ENCODE measurements around the gene EML6. TPM values are rescaled to one million over a fixed set of nuclear protein-coding genes. Genes with fewer than 3 reads are reported as not detected.

Gene EML6
- polyA plus RNA-seq, 1 of the 3 experiments (the other 2 are of a cell fraction): 1.1 TPM

DNA sequence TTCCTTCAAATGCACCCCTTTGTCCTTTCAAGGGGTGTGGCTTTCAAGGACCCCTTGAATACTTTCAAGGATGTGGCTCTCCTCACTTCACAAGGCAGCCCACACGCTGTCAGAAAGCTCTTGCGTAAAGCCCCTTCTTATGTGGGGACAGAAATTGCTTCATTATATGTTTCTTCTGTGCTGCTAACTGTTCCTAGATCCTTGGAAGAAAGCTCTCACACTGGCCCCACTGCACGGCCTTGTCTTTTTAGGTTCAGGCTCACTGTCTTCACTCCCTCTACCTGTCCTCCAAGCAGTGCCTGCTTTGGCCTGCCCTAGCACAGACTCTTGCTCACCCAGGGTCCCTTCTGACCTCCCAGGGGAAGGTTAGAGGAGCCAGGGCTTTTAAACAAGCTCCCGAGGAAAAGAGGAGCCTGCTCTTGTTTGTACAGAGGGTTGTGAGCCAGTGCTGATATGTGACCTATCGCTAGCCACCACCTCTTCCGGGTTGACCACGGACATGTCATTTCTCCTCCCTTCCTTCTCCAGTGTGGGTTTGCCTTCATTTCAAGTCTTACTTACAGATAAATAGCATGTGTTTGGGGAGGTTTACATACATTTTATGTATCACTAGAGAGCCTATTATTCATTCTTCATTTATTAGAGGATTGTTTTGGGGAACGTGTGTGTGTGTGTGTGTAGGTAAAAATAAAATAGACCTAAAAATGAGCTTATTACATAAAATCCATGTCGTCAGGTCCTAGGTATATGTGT, 232.1 kb downstream of the EML6 start:
- POLR2A ChIA-PET: no interaction called here
- Histone ChIP-seq H3K4me2 (no peak overlapping the region), H3K27ac (ENCODE audit: low read depth in 2 of 2, low read length in 1 of 2) (no peak overlapping the region), H3K36me3 (replicated peaks in 1 of 2; ENCODE audit: control insufficient read depth in 1 of 2, insufficient read depth in 2 of 2, low read length in 1 of 2) (peaks cover 0 to 2% of the 10 kb centered on the region in 2 experiments), H2AFZ (ENCODE audit: low read depth) (no peak overlapping the region), H3K79me2 (ENCODE audit: insufficient read depth) (no peaks in the 10 kb centered on the region), H3K4me1 (ENCODE audit: control insufficient read depth in 1 of 2, insufficient read depth in 2 of 2, low read depth in 1 of 2, low read length in 1 of 2) (peaks cover 5 to 9% of the 10 kb centered on the region in 2 experiments; a peak in 3 of 4 replicates), H3F3A (replicated peaks; ENCODE audit: insufficient read depth) (peaks cover 3% of the 10 kb centered on the region), H3K9me3 (no peaks in the 10 kb centered on the region), H3K4me3 (ENCODE audit: low read depth in 2 of 2, low read length in 1 of 2) (no peak overlapping the region), H4K20me1 (ENCODE audit: insufficient read depth) (no peaks in the 10 kb centered on the region), H3K27me3 (ENCODE audit: insufficient read depth) (no peaks in the 10 kb centered on the region), H3K9ac (no peak overlapping the region), H3K9me2 (no peaks in the 10 kb centered on the region)
- DNase-seq: no peak
- no peak for TF ChIP-seq RFX5 (IDR thresholded peaks at IDR 0.05; ENCODE audit: low read length)
- TF ChIP-seq ELF1 (IDR thresholded peaks at IDR 0.05): no peak
- TF ChIP-seq, protein P1, sequence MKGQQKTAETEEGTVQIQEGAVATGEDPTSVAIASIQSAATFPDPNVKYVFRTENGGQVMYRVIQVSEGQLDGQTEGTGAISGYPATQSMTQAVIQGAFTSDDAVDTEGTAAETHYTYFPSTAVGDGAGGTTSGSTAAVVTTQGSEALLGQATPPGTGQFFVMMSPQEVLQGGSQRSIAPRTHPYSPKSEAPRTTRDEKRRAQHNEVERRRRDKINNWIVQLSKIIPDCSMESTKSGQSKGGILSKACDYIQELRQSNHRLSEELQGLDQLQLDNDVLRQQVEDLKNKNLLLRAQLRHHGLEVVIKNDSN (IDR thresholded peaks at IDR 0.05; ENCODE audit: borderline replicate concordance, low read depth): no peak
- TF ChIP-seq, protein P2, sequence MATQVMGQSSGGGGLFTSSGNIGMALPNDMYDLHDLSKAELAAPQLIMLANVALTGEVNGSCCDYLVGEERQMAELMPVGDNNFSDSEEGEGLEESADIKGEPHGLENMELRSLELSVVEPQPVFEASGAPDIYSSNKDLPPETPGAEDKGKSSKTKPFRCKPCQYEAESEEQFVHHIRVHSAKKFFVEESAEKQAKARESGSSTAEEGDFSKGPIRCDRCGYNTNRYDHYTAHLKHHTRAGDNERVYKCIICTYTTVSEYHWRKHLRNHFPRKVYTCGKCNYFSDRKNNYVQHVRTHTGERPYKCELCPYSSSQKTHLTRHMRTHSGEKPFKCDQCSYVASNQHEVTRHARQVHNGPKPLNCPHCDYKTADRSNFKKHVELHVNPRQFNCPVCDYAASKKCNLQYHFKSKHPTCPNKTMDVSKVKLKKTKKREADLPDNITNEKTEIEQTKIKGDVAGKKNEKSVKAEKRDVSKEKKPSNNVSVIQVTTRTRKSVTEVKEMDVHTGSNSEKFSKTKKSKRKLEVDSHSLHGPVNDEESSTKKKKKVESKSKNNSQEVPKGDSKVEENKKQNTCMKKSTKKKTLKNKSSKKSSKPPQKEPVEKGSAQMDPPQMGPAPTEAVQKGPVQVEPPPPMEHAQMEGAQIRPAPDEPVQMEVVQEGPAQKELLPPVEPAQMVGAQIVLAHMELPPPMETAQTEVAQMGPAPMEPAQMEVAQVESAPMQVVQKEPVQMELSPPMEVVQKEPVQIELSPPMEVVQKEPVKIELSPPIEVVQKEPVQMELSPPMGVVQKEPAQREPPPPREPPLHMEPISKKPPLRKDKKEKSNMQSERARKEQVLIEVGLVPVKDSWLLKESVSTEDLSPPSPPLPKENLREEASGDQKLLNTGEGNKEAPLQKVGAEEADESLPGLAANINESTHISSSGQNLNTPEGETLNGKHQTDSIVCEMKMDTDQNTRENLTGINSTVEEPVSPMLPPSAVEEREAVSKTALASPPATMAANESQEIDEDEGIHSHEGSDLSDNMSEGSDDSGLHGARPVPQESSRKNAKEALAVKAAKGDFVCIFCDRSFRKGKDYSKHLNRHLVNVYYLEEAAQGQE (IDR thresholded peaks at IDR 0.05; ENCODE audit: low read depth, low read length): no peak
- TF ChIP-seq, protein P3, sequence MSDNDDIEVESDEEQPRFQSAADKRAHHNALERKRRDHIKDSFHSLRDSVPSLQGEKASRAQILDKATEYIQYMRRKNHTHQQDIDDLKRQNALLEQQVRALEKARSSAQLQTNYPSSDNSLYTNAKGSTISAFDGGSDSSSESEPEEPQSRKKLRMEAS (IDR thresholded peaks at IDR 0.05; ENCODE audit: low read depth): no peak
- TF ChIP-seq TCF12 (IDR thresholded peaks at IDR 0.05): no peak
- TF ChIP-seq, protein P4, sequence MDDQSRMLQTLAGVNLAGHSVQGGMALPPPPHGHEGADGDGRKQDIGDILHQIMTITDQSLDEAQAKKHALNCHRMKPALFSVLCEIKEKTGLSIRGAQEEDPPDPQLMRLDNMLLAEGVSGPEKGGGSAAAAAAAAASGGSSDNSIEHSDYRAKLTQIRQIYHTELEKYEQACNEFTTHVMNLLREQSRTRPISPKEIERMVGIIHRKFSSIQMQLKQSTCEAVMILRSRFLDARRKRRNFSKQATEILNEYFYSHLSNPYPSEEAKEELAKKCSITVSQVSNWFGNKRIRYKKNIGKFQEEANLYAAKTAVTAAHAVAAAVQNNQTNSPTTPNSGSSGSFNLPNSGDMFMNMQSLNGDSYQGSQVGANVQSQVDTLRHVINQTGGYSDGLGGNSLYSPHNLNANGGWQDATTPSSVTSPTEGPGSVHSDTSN (IDR thresholded peaks at IDR 0.05): no peak
- TF ChIP-seq TAF1 (IDR thresholded peaks at IDR 0.05; ENCODE audit: borderline replicate concordance, low read depth, low read length): no peak
- no peak for TF ChIP-seq FOSL2 (IDR thresholded peaks at IDR 0.05; ENCODE audit: borderline replicate concordance, low read depth)
- no peak for TF ChIP-seq JUND (IDR thresholded peaks at IDR 0.05)
- TF ChIP-seq EZH2phosphoT487 (IDR thresholded peaks at IDR 0.05; ENCODE audit: borderline replicate concordance, low read depth): no peak
- TF ChIP-seq GATA2 (CRISPR knock-in tag; IDR thresholded peaks at IDR 0.05): no peak
- TF ChIP-seq, protein P5, sequence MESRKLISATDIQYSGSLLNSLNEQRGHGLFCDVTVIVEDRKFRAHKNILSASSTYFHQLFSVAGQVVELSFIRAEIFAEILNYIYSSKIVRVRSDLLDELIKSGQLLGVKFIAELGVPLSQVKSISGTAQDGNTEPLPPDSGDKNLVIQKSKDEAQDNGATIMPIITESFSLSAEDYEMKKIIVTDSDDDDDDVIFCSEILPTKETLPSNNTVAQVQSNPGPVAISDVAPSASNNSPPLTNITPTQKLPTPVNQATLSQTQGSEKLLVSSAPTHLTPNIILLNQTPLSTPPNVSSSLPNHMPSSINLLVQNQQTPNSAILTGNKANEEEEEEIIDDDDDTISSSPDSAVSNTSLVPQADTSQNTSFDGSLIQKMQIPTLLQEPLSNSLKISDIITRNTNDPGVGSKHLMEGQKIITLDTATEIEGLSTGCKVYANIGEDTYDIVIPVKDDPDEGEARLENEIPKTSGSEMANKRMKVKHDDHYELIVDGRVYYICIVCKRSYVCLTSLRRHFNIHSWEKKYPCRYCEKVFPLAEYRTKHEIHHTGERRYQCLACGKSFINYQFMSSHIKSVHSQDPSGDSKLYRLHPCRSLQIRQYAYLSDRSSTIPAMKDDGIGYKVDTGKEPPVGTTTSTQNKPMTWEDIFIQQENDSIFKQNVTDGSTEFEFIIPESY (IDR thresholded peaks at IDR 0.05; ENCODE audit: borderline replicate concordance, low read depth): no peak
- no peak for TF ChIP-seq FOXM1 (IDR thresholded peaks at IDR 0.05; ENCODE audit: low read depth)
- no peak for TF ChIP-seq RXRA (IDR thresholded peaks at IDR 0.05; ENCODE audit: borderline replicate concordance, low read depth)
- no peak for TF ChIP-seq CHD2 (IDR thresholded peaks at IDR 0.05; ENCODE audit: low read length, partially characterized antibody)
- CTCF ChIA-PET: interaction anchor here (0.7 kb wide), 1 partner anchor 19 kb away, joined by 3 read pairs; no protein-coding TSS in a partner anchor
- WGBS (ENCODE audit: low lambda C conversion rate): 88% methylated on average over 9 of the region's 9 CpGs

All from SK-N-SH (cell line).